Muscle layer of colon (tissue), 2 donors: Measurements from ENCODE around the gene IL26.
A peak's percentile ranks its signal among the peaks of the same experiment; 100 is the strongest.
"Not testable (repeated sequence)": the region's sequence is repeated elsewhere in the genome, so short reads cannot be mapped to it uniquely, and the experiment has no call there.

Experiments used
- H3K27ac ChIP-seq: one replicate; pipeline ENCODE4 v1.7.0; 2013; ENCODE audit warnings: low read depth, mild to moderate bottlenecking, low read length, moderate library complexity
- H3K27me3 ChIP-seq, 2 donors: one replicate each; pipeline ENCODE4 v1.7.0; 2013; ENCODE audit warnings: low read length in 2 of 2, mild to moderate bottlenecking in 2 of 2; ENCODE audit not compliant: insufficient read depth in 2 of 2, control insufficient read depth in 1 of 2
- H3K36me3 ChIP-seq: one replicate; pipeline ENCODE4 v1.7.0; 2013; ENCODE audit warnings: mild to moderate bottlenecking, low read length; ENCODE audit not compliant: insufficient read depth
- H3K4me1 ChIP-seq: one replicate; pipeline ENCODE4 v1.7.0; 2013; ENCODE audit warnings: mild to moderate bottlenecking, low read length; ENCODE audit not compliant: insufficient read depth
- H3K4me3 ChIP-seq, 2 donors: one replicate each; pipeline ENCODE4 v1.7.0; 2013; ENCODE audit warnings: low read length in 2 of 2, low read depth in 1 of 2, mild to moderate bottlenecking in 1 of 2, moderate library complexity in 1 of 2
- H3K9ac ChIP-seq: one replicate; pipeline ENCODE4 v1.7.0; 2013; ENCODE audit warnings: low read length
- H3K9me3 ChIP-seq: one replicate; pipeline ENCODE4 v1.7.0; 2013; ENCODE audit warnings: mild to moderate bottlenecking, low read length
- donor health status: abdominal sarcoma.
- donor health status: Adenocarcinoma of cecum.

IL26 gene

DNA sequence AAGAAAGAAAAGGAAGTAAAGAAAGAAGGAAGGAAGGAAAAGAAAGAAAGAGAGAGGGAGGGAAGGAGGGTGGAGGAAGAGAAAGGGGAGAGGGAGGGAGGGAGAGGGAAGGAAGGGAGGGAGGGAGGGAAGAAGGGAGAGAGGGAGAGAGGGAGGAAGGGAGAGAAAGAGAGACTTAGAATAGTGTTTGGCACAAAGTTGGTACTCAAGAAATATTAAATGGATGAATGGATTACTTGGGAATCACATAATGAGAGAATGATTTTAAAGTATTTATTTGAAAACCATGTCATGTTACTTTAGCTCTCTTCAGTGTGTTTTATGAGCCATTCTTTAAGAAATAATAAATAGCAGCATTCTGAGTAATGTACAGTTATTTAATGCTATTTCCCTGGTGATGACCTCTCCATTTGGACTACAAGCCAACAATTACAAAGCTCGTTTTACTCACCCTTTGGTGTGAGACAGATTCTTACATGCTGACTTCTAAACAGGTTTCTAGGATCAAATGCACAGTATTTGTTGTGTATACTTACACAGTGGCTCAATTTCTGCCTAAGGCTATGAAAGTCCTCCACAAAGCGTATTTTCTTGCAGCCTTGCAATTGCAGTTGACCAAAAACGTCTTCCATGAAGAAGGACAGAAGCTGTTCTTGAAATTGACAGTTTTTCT, 861 bp downstream of the IL26 start:
- H3K4me1 ChIP-seq: peaks cover 15% of the 10 kb centered on the region
- peak overlapping the region; percentile 5 for H3K27ac ChIP-seq
- H3K4me3 ChIP-seq: no peak overlapping the region
- H3K36me3 ChIP-seq: no peaks in the 10 kb centered on the region
- H3K9me3 ChIP-seq: no peaks in the 10 kb centered on the region
- no peak overlapping the region for H3K9ac ChIP-seq
- no peaks in the 10 kb centered on the region for H3K27me3 ChIP-seq

- H3K27me3 ChIP-seq: no peaks in the 10 kb centered on the region
- no peak overlapping the region for H3K4me3 ChIP-seq
- peaks cover 15% of the 10 kb centered on the region for H3K4me1 ChIP-seq
- no peaks in the 10 kb centered on the region for H3K9me3 ChIP-seq
- no peak overlapping the region for H3K9ac ChIP-seq
- H3K36me3 ChIP-seq: no peaks in the 10 kb centered on the region
- H3K27ac ChIP-seq: no peak overlapping the region
Observed at GRCh38 chr12:68223067-68223747, 2.4 kb downstream of the IL26 start.

GRCh38 chr12:68222326-68222725, 3.3 kb downstream of the IL26 start:
- H3K9me3 ChIP-seq: no peaks in the 10 kb centered on the region
- H3K9ac ChIP-seq: no peak overlapping the region
- no peaks in the 10 kb centered on the region for H3K27me3 ChIP-seq
- H3K4me1 ChIP-seq: peaks cover 15% of the 10 kb centered on the region
- no peak overlapping the region for H3K27ac ChIP-seq
- H3K4me3 ChIP-seq: no peak overlapping the region
- H3K36me3 ChIP-seq: no peaks in the 10 kb centered on the region

DNA sequence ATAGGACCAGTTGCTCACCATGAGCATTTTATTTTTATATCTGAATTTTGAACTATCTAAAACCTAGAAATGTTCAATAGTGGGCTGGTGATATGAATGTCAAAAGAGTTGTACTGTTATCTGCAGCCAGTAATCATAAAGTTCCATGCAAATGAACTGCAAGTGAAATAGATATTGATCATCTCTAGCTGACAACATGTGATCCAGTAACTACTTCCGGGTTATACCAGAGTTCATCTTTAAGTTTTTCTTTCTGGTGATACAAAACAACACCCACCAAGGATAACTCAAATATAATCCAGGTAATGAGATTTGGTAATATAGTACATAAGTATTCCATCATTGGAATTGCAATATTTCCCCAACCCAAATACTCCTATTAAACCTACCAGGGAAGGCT, 4.1 kb downstream of the IL26 start:
- Histone ChIP-seq H3K36me3 (no peaks in the 10 kb centered on the region), H3K4me1 (peaks cover 15% of the 10 kb centered on the region), H3K4me3 (no peak overlapping the region), H3K27ac (no peak overlapping the region), H3K27me3 (no peaks in the 10 kb centered on the region), H3K9ac (no peak overlapping the region), H3K9me3 (no peaks in the 10 kb centered on the region)

GRCh38 chr12:68210875-68211274, 14.7 kb downstream of the IL26 start:
- Histone ChIP-seq H3K27me3 (no peaks in the 10 kb centered on the region), H3K36me3 (no peaks in the 10 kb centered on the region), H3K4me3 (no peak overlapping the region), H3K27ac (no peak overlapping the region), H3K4me1 (no peaks in the 10 kb centered on the region), H3K9me3 (no peaks in the 10 kb centered on the region), H3K9ac (no peak overlapping the region)

DNA sequence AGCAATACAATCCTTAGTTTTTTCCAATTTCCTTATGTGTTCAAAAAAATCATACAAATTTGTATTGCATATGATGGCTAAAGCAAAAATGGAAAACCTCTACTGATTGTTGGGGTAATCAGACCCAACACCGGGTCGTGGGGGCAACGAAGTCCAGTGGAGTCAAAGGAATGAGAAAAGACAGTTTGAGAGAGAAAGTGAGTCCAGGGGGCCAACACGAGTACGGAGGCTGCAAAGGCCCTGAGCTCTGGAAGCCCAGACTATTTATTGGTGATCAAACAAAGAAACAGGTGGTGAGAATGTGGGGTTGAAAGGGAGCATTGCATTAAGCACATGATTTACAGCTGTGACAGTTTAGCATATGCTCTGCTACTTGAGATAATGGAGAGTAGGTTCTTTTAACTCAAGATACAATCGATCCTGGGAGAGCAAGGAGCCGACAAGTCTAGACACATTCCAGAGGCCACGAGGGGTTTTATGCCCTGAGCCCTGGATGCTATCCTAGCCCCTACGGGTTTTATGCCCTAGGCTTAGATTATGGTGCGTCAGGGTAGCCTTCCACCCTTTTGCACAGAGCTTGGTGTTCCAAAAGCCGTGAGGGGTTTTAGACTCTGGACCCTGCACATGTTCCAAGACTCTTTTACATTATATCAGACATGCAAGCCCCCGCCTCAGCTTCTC, 16.4 kb downstream of the IL26 start:
- not testable (repeated sequence) for H3K27ac ChIP-seq, H3K4me1 ChIP-seq, H3K9ac ChIP-seq, H3K4me3 ChIP-seq, H3K36me3 ChIP-seq, H3K9me3 ChIP-seq, H3K27me3 ChIP-seq

GRCh38 chr12:68207276-68207675, 18.3 kb downstream of the IL26 start:
- no peaks in the 10 kb centered on the region for H3K9me3 ChIP-seq
- no peaks in the 10 kb centered on the region for H3K4me1 ChIP-seq
- H3K27me3 ChIP-seq: no peaks in the 10 kb centered on the region
- H3K9ac ChIP-seq: no peak overlapping the region
- H3K27ac ChIP-seq: no peak overlapping the region
- no peaks in the 10 kb centered on the region for H3K36me3 ChIP-seq
- no peak overlapping the region for H3K4me3 ChIP-seq

GRCh38 chr12:68206446-68206845, 19.2 kb downstream of the IL26 start:
- Histone ChIP-seq H3K4me1 (no peaks in the 10 kb centered on the region), H3K4me3 (no peak overlapping the region), H3K9ac (no peak overlapping the region)

GRCh38 chr12:68203460-68203875, 22.1 kb downstream of the IL26 start:
- no peaks in the 10 kb centered on the region for H3K27me3 ChIP-seq

More at GRCh38 chr12:68206446-68206845, 19.2 kb downstream of the IL26 start:
- Histone ChIP-seq H3K36me3 (no peaks in the 10 kb centered on the region), H3K27me3 (no peaks in the 10 kb centered on the region), H3K9me3 (no peaks in the 10 kb centered on the region), H3K27ac (no peak overlapping the region)

GRCh38 chr12:68200854-68201253, 24.8 kb downstream of the IL26 start:
- no peaks in the 10 kb centered on the region for H3K9me3 ChIP-seq
- no peaks in the 10 kb centered on the region for H3K27me3 ChIP-seq
- no peaks in the 10 kb centered on the region for H3K36me3 ChIP-seq
- no peak overlapping the region for H3K4me3 ChIP-seq
- H3K4me1 ChIP-seq: no peaks in the 10 kb centered on the region
- H3K27ac ChIP-seq: no peak overlapping the region
- H3K9ac ChIP-seq: no peak overlapping the region

More at GRCh38 chr12:68203460-68203875, 22.1 kb downstream of the IL26 start:
- Histone ChIP-seq H3K9me3 (no peaks in the 10 kb centered on the region), H3K4me3 (no peak overlapping the region), H3K4me1 (no peaks in the 10 kb centered on the region), H3K36me3 (no peaks in the 10 kb centered on the region), H3K9ac (no peak overlapping the region), H3K27ac (no peak overlapping the region)

- Histone ChIP-seq H3K4me1 (no peaks in the 10 kb centered on the region), H3K36me3 (no peaks in the 10 kb centered on the region), H3K9me3 (no peaks in the 10 kb centered on the region), H3K9ac (no peak overlapping the region), H3K27ac (no peak overlapping the region), H3K4me3 (no peak overlapping the region), H3K27me3 (no peaks in the 10 kb centered on the region)
Observed at GRCh38 chr12:68199127-68199526, 26.5 kb downstream of the IL26 start.
